K562 treated with DMSO at 1 percent for 24 hours (cell line): Measurements from ENCODE around the gene SPACA4. TPM values are rescaled to one million over a fixed set of nuclear protein-coding genes. Genes with fewer than 3 reads are reported as not detected.

Source experiments
- total RNA-seq: library from RNA; unstranded; fragments of 300-600 nt; gene quantifications from 2 replicates; pipeline ENCODE4 v1.2.3, GENCODE V29; 2022; ENCODE audit warnings: low read depth; ENCODE audit not compliant: insufficient read depth

SPACA4 gene
- total RNA-seq, result not detected in 2 replicates

GRCh38 chr19:48606463-48607358 is at the start of gene SPACA4:
Gene SPACA4, plus strand, starts transcription at chr19:48606742. Its CDS starts 237 bp downstream, at chr19:48606979.

GRCh38 chr19:48614436-48615230 is 8.1 kb downstream of the SPACA4 start, which contains the start of gene FAM83E:
Gene FAM83E, minus strand, starts transcription at chr19:48615076. Its CDS starts 1,704 bp downstream, at chr19:48613372.

DNA sequence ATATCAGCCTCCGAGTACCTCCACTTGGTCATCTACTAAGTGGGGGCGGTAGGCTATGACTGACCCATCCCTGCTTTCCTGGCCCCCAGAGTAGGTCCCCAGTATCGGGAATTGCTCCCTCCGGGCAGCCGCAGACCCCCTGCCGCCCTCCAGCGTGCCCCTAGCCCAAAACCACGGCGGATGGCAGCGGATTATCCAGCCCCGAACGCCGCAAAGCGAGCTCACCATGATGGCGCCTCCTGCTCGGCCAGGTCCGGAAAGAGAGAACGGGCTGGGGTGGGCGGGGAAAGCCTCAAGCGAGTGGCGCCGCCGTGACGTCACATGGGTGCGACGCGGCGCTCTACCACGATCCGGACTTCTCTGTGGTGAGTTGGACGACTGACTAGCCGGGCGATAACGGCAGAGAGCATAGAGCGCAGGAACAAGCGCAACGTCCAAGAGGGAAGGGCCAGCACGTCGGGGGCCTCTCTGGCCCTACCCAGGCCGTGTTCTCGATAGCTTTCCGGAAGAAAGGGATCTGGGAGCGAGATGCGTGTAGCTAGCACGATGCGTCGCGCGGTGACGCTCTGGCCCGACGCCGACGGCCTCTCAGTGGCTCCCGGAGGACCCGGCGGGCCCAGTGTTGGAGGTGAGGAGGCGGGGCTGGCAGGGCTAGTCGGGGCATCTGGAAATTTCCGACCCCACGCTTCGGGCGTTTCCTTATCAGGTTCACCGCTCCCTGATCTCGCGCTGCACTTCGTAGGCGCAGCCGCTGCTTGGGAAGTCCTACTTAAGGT is 12.6 kb downstream of the SPACA4 start, which contains the start of the genes RPL18 and SPHK2:
Gene RPL18, minus strand, starts transcription at position 263 of the 776 bp plus-strand sequence. Its CDS starts 35 bp downstream, at position 228.
Gene SPHK2, plus strand, starts transcription at position 591 of the 776 bp plus-strand sequence. CDS start 1,009 bp downstream, outside the sequence.

GRCh38 chr19:48636859-48637448 is 30.4 kb downstream of the SPACA4 start, which contains the start of gene DBP:
Gene DBP, minus strand, starts transcription at chr19:48637379. Its CDS starts 385 bp downstream, at chr19:48636994.

GRCh38 chr19:48646001-48646721 is 39.6 kb downstream of the SPACA4 start, which contains the start of gene CA11:
Gene CA11, minus strand, starts transcription at chr19:48646187. Its CDS starts 555 bp downstream, at chr19:48645632.

Other genes starting within 250 kb of the SPACA4 start
- gene TMEM143, start 242.8 kb upstream of the SPACA4 start, total RNA-seq, result 8.3 and 10.7 TPM in 2 replicates
- not detected in 2 replicates for gene SYNGR4, start 242.4 kb upstream of the SPACA4 start, total RNA-seq
- 200 and 223 TPM in 2 replicates for gene KDELR1, start 215.2 kb upstream of the SPACA4 start, total RNA-seq
- 29.6 and 31.6 TPM in 2 replicates for gene GRIN2D, start 213.1 kb upstream of the SPACA4 start, total RNA-seq
- gene GRWD1, start 160.8 kb upstream of the SPACA4 start, total RNA-seq, result 23.9 and 24.2 TPM in 2 replicates
- 2.5 and 2.7 TPM in 2 replicates for gene KCNJ14, start 151.2 kb upstream of the SPACA4 start, total RNA-seq
- gene CYTH2, start 137.4 kb upstream of the SPACA4 start, total RNA-seq, result 76.9 and 80.9 TPM in 2 replicates
- gene LMTK3, start 94.9 kb upstream of the SPACA4 start, total RNA-seq, result 12.2 and 15.6 TPM in 2 replicates
- gene SULT2B1, start 54.6 kb upstream of the SPACA4 start, total RNA-seq, result 1.4 and 2.1 TPM in 2 replicates
- 0.41 TPM in 1 of 2 replicates, not detected in the other for gene FAM83E, start 8.3 kb downstream of the SPACA4 start, total RNA-seq
- gene RPL18, start 12.4 kb downstream of the SPACA4 start, total RNA-seq, result 5,284 and 5,688 TPM in 2 replicates
- gene SPHK2, start 12.8 kb downstream of the SPACA4 start, total RNA-seq, result 14.6 and 15.0 TPM in 2 replicates
- 17.2 and 17.8 TPM in 2 replicates for gene DBP, start 30.6 kb downstream of the SPACA4 start, total RNA-seq
- gene CA11, start 39.4 kb downstream of the SPACA4 start, total RNA-seq, result 10.8 and 16.2 TPM in 2 replicates
- 0.58 and 1.2 TPM in 2 replicates for gene NTN5, start 66.3 kb downstream of the SPACA4 start, total RNA-seq
- 0.30 and 1.4 TPM in 2 replicates for gene FUT2, start 89.2 kb downstream of the SPACA4 start, total RNA-seq
- 0.47 and 1.1 TPM in 2 replicates for gene MAMSTR, start 113.0 kb downstream of the SPACA4 start, total RNA-seq
- 10.2 and 11.7 TPM in 2 replicates for gene RASIP1, start 133.9 kb downstream of the SPACA4 start, total RNA-seq
- 0.65 TPM in 1 of 2 replicates, not detected in the other for gene IZUMO1, start 140.2 kb downstream of the SPACA4 start, total RNA-seq
- gene FUT1, start 145.9 kb downstream of the SPACA4 start, total RNA-seq, result 8.7 and 9.8 TPM in 2 replicates
- gene FGF21, start 148.8 kb downstream of the SPACA4 start, total RNA-seq, result 0.72 TPM in 1 of 2 replicates, not detected in the other
- 77.3 and 83.0 TPM in 2 replicates for gene BCAT2, start 204.3 kb downstream of the SPACA4 start, total RNA-seq
- gene HSD17B14, start 229.7 kb downstream of the SPACA4 start, total RNA-seq, result 1.1 TPM in 1 of 2 replicates, not detected in the other